ENCODE measurements around the gene GLB1L3.

DNA sequence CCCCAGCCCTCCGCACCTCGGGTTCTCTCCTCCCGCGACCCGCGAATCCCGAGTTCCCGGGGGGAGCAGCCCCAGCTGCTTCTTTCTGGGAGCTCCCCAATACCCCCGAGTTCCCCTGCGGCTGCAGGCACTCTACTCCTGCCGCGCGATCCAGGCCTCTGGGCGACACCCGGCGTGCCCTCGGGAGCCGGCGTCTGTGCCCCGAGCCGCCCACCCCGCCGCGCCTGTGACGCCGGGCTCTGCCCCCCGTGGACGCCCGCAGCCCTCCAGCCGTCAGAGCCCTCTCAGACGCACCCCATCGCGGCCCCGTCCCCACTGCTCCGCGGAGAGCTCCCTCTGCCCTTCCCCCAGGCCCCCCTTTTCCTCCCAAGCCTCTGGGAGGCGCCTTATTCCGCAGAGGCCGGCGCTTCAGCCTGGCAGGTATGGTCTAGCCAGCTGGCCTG lies 56.0 kb downstream of the GLB1L3 start:
- TF ChIP-seq CTCF (IDR thresholded peaks at IDR 0.05): no peak
- no peak for TF ChIP-seq POLR2A (IDR thresholded peaks at IDR 0.05)
- TF ChIP-seq POLR2AphosphoS5 (IDR thresholded peaks at IDR 0.05): no peak

Measured in breast epithelium (tissue), 3 donors.